HG03439 (cell line): Measurements from ENCODE around the gene SYNPR.

Source experiments
- ATAC-seq: cut with Tn5 transposase; IDR thresholded peaks from one replicate; pipeline ENCODE4 v1.9.1; 2021; ENCODE audit warnings: mild to moderate bottlenecking, moderate library complexity; ENCODE audit not compliant: unreplicated experiment

SYNPR gene

GRCh38 chr3:63523100-63523499, 245.0 kb downstream of the SYNPR start:
- ATAC-seq, result no peak

GRCh38 chr3:63528325-63529000, 250.4 kb downstream of the SYNPR start:
- no peak for ATAC-seq

- no peak for ATAC-seq
Measured at GRCh38 chr3:63532521-63532920, 254.4 kb downstream of the SYNPR start.

GRCh38 chr3:63538919-63539318, 260.8 kb downstream of the SYNPR start:
- ATAC-seq, result no peak

GRCh38 chr3:63555767-63556166, 277.7 kb downstream of the SYNPR start:
- no peak for ATAC-seq

GRCh38 chr3:63556401-63556800, 278.3 kb downstream of the SYNPR start:
- no peak for ATAC-seq

GRCh38 chr3:63557912-63558311, 279.8 kb downstream of the SYNPR start:
- ATAC-seq, result no peak

GRCh38 chr3:63559884-63560283, 281.8 kb downstream of the SYNPR start:
- ATAC-seq, result no peak

- no peak for ATAC-seq
Measured at GRCh38 chr3:63561879-63562278, 283.8 kb downstream of the SYNPR start.

- no peak for ATAC-seq
Measured at GRCh38 chr3:63562323-63562722, 284.2 kb downstream of the SYNPR start.

GRCh38 chr3:63563572-63563971, 285.5 kb downstream of the SYNPR start:
- ATAC-seq, result no peak

- no peak for ATAC-seq
Measured at GRCh38 chr3:63565220-63565619, 287.1 kb downstream of the SYNPR start.

GRCh38 chr3:63571682-63572081, 293.6 kb downstream of the SYNPR start:
- ATAC-seq, result no peak

- no peak for ATAC-seq
Measured at GRCh38 chr3:63576846-63577245, 298.7 kb downstream of the SYNPR start.

GRCh38 chr3:63578858-63579257, 300.8 kb downstream of the SYNPR start:
- no peak for ATAC-seq

- no peak for ATAC-seq
Measured at GRCh38 chr3:63580151-63580550, 302.0 kb downstream of the SYNPR start.

GRCh38 chr3:63582943-63583500, 304.9 kb downstream of the SYNPR start:
- ATAC-seq, result no peak

- ATAC-seq, result no peak
Measured at GRCh38 chr3:63584681-63585080, 306.6 kb downstream of the SYNPR start.

- ATAC-seq, result no peak
Measured at GRCh38 chr3:63585927-63586326, 307.8 kb downstream of the SYNPR start.

GRCh38 chr3:63588895-63589294, 310.8 kb downstream of the SYNPR start:
- no peak for ATAC-seq

GRCh38 chr3:63593779-63594178, 315.7 kb downstream of the SYNPR start:
- no peak for ATAC-seq

GRCh38 chr3:63595221-63595620, 317.1 kb downstream of the SYNPR start:
- no peak for ATAC-seq

GRCh38 chr3:63597019-63597418, 318.9 kb downstream of the SYNPR start:
- no peak for ATAC-seq
